ENCODE results near the gene SHLD3. TPM values are rescaled to one million over a fixed set of nuclear protein-coding genes. Genes with fewer than 3 reads are reported as not detected.
"Not testable (repeated sequence)": the region's sequence is repeated elsewhere in the genome, so short reads cannot be mapped to it uniquely, and the experiment has no call there.

Gene SHLD3
- polyA plus RNA-seq (2013, experiment 1 of 2) = 2.0 TPM
- 3.4 TPM for polyA plus RNA-seq (2013, experiment 2 of 2)

- Histone ChIP-seq H3K4me1 (ENCODE audit: control insufficient read depth, insufficient read depth, low read length, poor library complexity, severe bottlenecking) (no peaks in the 10 kb centered on the region), H3K36me3 (ENCODE audit: control insufficient read depth, insufficient read depth, low read length) (peaks cover 13% of the 10 kb centered on the region), H3K27ac (ENCODE audit: low read depth, low read length, severe bottlenecking) (peak within 1 kb of the TSS; percentile 81), H3K9me3 (ENCODE audit: control insufficient read depth, low read length) (no peaks in the 10 kb centered on the region), H3K4me3 (ENCODE audit: extremely low read depth, insufficient read depth, low read length, poor library complexity, severe bottlenecking) (peak within 1 kb of the TSS; percentile 80)
- WGBS, 2 experiments (ENCODE audit: insufficient coverage in 2 of 2) = 0 to 1% methylated on average over 21 to 26 of the region's 36 CpGs
Observed at GRCh38 chr5:65624571-65625555, at the start of gene SHLD3, which contains the start of gene TRAPPC13. Gene SHLD3 (plus strand): TSS chr5:65625027. CDS start chr5:65629588, 4,561 bp downstream. Gene TRAPPC13 (plus strand): TSS chr5:65625027. CDS start chr5:65625061, 34 bp downstream.

- Histone ChIP-seq H3K4me1 (ENCODE audit: control insufficient read depth, insufficient read depth, low read length, poor library complexity, severe bottlenecking) (no peaks in the 10 kb centered on the region), H3K36me3 (ENCODE audit: control insufficient read depth, insufficient read depth, low read length) (peaks cover 44% of the 10 kb centered on the region), H3K9me3 (ENCODE audit: control insufficient read depth, low read length) (no peaks in the 10 kb centered on the region), H3K4me3 (ENCODE audit: extremely low read depth, insufficient read depth, low read length, poor library complexity, severe bottlenecking) (no peak overlapping the region), H3K27ac (ENCODE audit: low read depth, low read length, severe bottlenecking) (no peak overlapping the region)
Observed at GRCh38 chr5:65577141-65577540, 47.7 kb upstream of the SHLD3 start.

- no CpG with 5 or more reads among the region's 2 CpGs for WGBS, 2 experiments (ENCODE audit: insufficient coverage in 2 of 2)
- Histone ChIP-seq H3K4me1 (ENCODE audit: control insufficient read depth, insufficient read depth, low read length, poor library complexity, severe bottlenecking) (no peaks in the 10 kb centered on the region), H3K36me3 (ENCODE audit: control insufficient read depth, insufficient read depth, low read length) (peaks cover 40% of the 10 kb centered on the region), H3K27ac (ENCODE audit: low read depth, low read length, severe bottlenecking) (no peak overlapping the region), H3K9me3 (ENCODE audit: control insufficient read depth, low read length) (no peaks in the 10 kb centered on the region), H3K4me3 (ENCODE audit: extremely low read depth, insufficient read depth, low read length, poor library complexity, severe bottlenecking) (no peak overlapping the region)
Observed at GRCh38 chr5:65588694-65589093, 36.1 kb upstream of the SHLD3 start.

GRCh38 chr5:65601761-65602160 is 23.1 kb upstream of the SHLD3 start:
- peaks cover 76% of the 10 kb centered on the region for H3K36me3 ChIP-seq (ENCODE audit: control insufficient read depth, insufficient read depth, low read length)
- 100% methylated on average over 1 of the region's 1 CpG; no CpG with 5 or more reads in 1 of the 2 experiments for WGBS, 2 experiments (ENCODE audit: insufficient coverage in 2 of 2)

GRCh38 chr5:65611524-65611923 is 13.3 kb upstream of the SHLD3 start:
- Histone ChIP-seq H3K4me1 (ENCODE audit: control insufficient read depth, insufficient read depth, low read length, poor library complexity, severe bottlenecking) (no peaks in the 10 kb centered on the region), H3K27ac (ENCODE audit: low read depth, low read length, severe bottlenecking) (no peak overlapping the region), H3K36me3 (ENCODE audit: control insufficient read depth, insufficient read depth, low read length) (peaks cover 51% of the 10 kb centered on the region), H3K9me3 (ENCODE audit: control insufficient read depth, low read length) (no peaks in the 10 kb centered on the region), H3K4me3 (ENCODE audit: extremely low read depth, insufficient read depth, low read length, poor library complexity, severe bottlenecking) (no peak overlapping the region)
- WGBS, 2 experiments (ENCODE audit: insufficient coverage in 2 of 2) = no CpG with 5 or more reads among the region's 3 CpGs

More at GRCh38 chr5:65601761-65602160, 23.1 kb upstream of the SHLD3 start:
- not testable (repeated sequence) for H3K27ac ChIP-seq (ENCODE audit: low read depth, low read length, severe bottlenecking); H3K4me1 ChIP-seq (ENCODE audit: control insufficient read depth, insufficient read depth, low read length, poor library complexity, severe bottlenecking); H3K4me3 ChIP-seq (ENCODE audit: extremely low read depth, insufficient read depth, low read length, poor library complexity, severe bottlenecking); H3K9me3 ChIP-seq (ENCODE audit: control insufficient read depth, low read length)

GRCh38 chr5:65612298-65612907 is 12.4 kb upstream of the SHLD3 start:
- no peaks in the 10 kb centered on the region for H3K9me3 ChIP-seq (ENCODE audit: control insufficient read depth, low read length)
- H3K4me1 ChIP-seq (ENCODE audit: control insufficient read depth, insufficient read depth, low read length, poor library complexity, severe bottlenecking) = no peaks in the 10 kb centered on the region
- no peak overlapping the region for H3K4me3 ChIP-seq (ENCODE audit: extremely low read depth, insufficient read depth, low read length, poor library complexity, severe bottlenecking)
- peaks cover 46% of the 10 kb centered on the region for H3K36me3 ChIP-seq (ENCODE audit: control insufficient read depth, insufficient read depth, low read length)
- no peak overlapping the region for H3K27ac ChIP-seq (ENCODE audit: low read depth, low read length, severe bottlenecking)
- 100% methylated on average over 1 of the region's 4 CpGs for WGBS, 2 experiments (ENCODE audit: insufficient coverage in 2 of 2)

- no peaks in the 10 kb centered on the region for H3K9me3 ChIP-seq (ENCODE audit: control insufficient read depth, low read length)
- H3K4me3 ChIP-seq (ENCODE audit: extremely low read depth, insufficient read depth, low read length, poor library complexity, severe bottlenecking) = no peak overlapping the region
- H3K36me3 ChIP-seq (ENCODE audit: control insufficient read depth, insufficient read depth, low read length) = peaks cover 16% of the 10 kb centered on the region
- no peaks in the 10 kb centered on the region for H3K4me1 ChIP-seq (ENCODE audit: control insufficient read depth, insufficient read depth, low read length, poor library complexity, severe bottlenecking)
- no CpG with 5 or more reads among the region's 4 CpGs for WGBS, 2 experiments (ENCODE audit: insufficient coverage in 2 of 2)
- H3K27ac ChIP-seq (ENCODE audit: low read depth, low read length, severe bottlenecking) = no peak overlapping the region
Observed at GRCh38 chr5:65620021-65620420, 4.8 kb upstream of the SHLD3 start.

GRCh38 chr5:65621961-65622360 is 2.9 kb upstream of the SHLD3 start:
- 100% methylated on average over 3 of the region's 4 CpGs for whole genome bisulfite sequencing, 2 experiments (ENCODE audit: insufficient coverage in 2 of 2)
- not testable (repeated sequence) for H3K4me1 ChIP-seq (ENCODE audit: control insufficient read depth, insufficient read depth, low read length, poor library complexity, severe bottlenecking); H3K36me3 ChIP-seq (ENCODE audit: control insufficient read depth, insufficient read depth, low read length); H3K9me3 ChIP-seq (ENCODE audit: control insufficient read depth, low read length); H3K27ac ChIP-seq (ENCODE audit: low read depth, low read length, severe bottlenecking); H3K4me3 ChIP-seq (ENCODE audit: extremely low read depth, insufficient read depth, low read length, poor library complexity, severe bottlenecking)

GRCh38 chr5:65623482-65623881 is 1.3 kb upstream of the SHLD3 start:
- no peak overlapping the region for H3K27ac ChIP-seq (ENCODE audit: low read depth, low read length, severe bottlenecking)
- H3K4me3 ChIP-seq (ENCODE audit: extremely low read depth, insufficient read depth, low read length, poor library complexity, severe bottlenecking) = peak overlapping the region; percentile 80
- no peaks in the 10 kb centered on the region for H3K4me1 ChIP-seq (ENCODE audit: control insufficient read depth, insufficient read depth, low read length, poor library complexity, severe bottlenecking)
- H3K36me3 ChIP-seq (ENCODE audit: control insufficient read depth, insufficient read depth, low read length) = peaks cover 6% of the 10 kb centered on the region
- no peaks in the 10 kb centered on the region for H3K9me3 ChIP-seq (ENCODE audit: control insufficient read depth, low read length)
- 33 to 37% methylated on average over 2 to 3 of the region's 9 CpGs for WGBS, 2 experiments (ENCODE audit: insufficient coverage in 2 of 2)

GRCh38 chr5:65624025-65624570 is 729 bp upstream of the SHLD3 start, which contains the start of gene TRIM23:
Gene TRIM23 (minus strand): TSS chr5:65624333. CDS start chr5:65624274, 59 bp downstream.
- Histone ChIP-seq H3K36me3 (ENCODE audit: control insufficient read depth, insufficient read depth, low read length) (peaks cover 10% of the 10 kb centered on the region), H3K27ac (ENCODE audit: low read depth, low read length, severe bottlenecking) (peak within 1 kb of the TSS; percentile 81), H3K9me3 (ENCODE audit: control insufficient read depth, low read length) (no peaks in the 10 kb centered on the region), H3K4me1 (ENCODE audit: control insufficient read depth, insufficient read depth, low read length, poor library complexity, severe bottlenecking) (no peaks in the 10 kb centered on the region), H3K4me3 (ENCODE audit: extremely low read depth, insufficient read depth, low read length, poor library complexity, severe bottlenecking) (peak within 1 kb of the TSS; percentile 80)
- 0% methylated on average over 11 to 26 of the region's 32 CpGs for WGBS, 2 experiments (ENCODE audit: insufficient coverage in 2 of 2)

Data from mesodermal cell (in vitro differentiated cells).